H1 (cell line): ENCODE measurements around the gene ATCAY. TPM values are rescaled to one million over a fixed set of nuclear protein-coding genes. Genes with fewer than 3 reads are reported as not detected.
A peak's percentile ranks its signal among the peaks of the same experiment; 100 is the strongest.

Source experiments
- ASH2L ChIP-seq: fragments of 200-600, 300-600 bp; sonication (generic); IDR thresholded peaks from one replicate; pipeline ENCODE4 v1.7.1; 2017; ENCODE audit warnings: low read length
- POLR2A ChIP-seq, 2 experiments: IDR thresholded peaks; 1 replicate in 1 of 2; 2 replicates in 1 of 2; pipeline ENCODE4 v1.6.1; 2011; ENCODE audit warnings: low read depth in 2 of 2, low read length in 2 of 2, mild to moderate bottlenecking in 2 of 2; ENCODE audit errors: control extremely low read depth in 1 of 2
- POLR2AphosphoS5 ChIP-seq: IDR thresholded peaks from 2 replicates; pipeline ENCODE4 v1.6.1; 2011; ENCODE audit warnings: low read depth, low read length
- SIN3A ChIP-seq, 2 experiments: IDR thresholded peaks in 1 of 2; conservative IDR thresholded peaks in 1 of 2; 2 replicates each; pipeline ENCODE4 v1.6.1; 2011 to 2012; ENCODE audit warnings: low read length in 2 of 2, improper control_type of control experiment in 1 of 2, low read depth in 1 of 2, mild to moderate bottlenecking in 1 of 2
- SIX5 ChIP-seq: IDR thresholded peaks from 2 replicates; pipeline ENCODE4 v1.6.1; 2011; ENCODE audit warnings: mild to moderate bottlenecking, low read depth, low read length
- SP4 ChIP-seq: IDR thresholded peaks from 2 replicates; pipeline ENCODE4 v1.6.1; 2012; ENCODE audit warnings: low read length, inconsistent platforms
- microRNA counts: library from miRNA; unstranded; fragments of <30 nt; microRNA quantifications from one replicate; lab custom pipeline; 2015
- microRNA-seq, 2 experiments: library from miRNA; unstranded; fragments of <30 nt; microRNA quantifications; one replicate each; pipeline versions ENCODE4 to v1.2.0, GENCODE V29; 2016 to 2020; ENCODE audit warnings: borderline microRNAs expressed in 2 of 2, borderline number of aligned reads in 2 of 2, borderline replicate concordance in 1 of 2
- polyA plus RNA-seq, 7 experiments: library from polyadenylated mRNA; depleted of rRNA in 3 of 7; stranded (reverse) in 5 of 7; unstranded in 2 of 7; fragments of >200 nt in 5 of 7; fragments of 200-250 nt in 2 of 7; gene quantifications; 1 replicate in 5 of 7; 2 replicates in 1 of 7; 4 replicates in 1 of 7; pipeline versions ENCODE4 v1.2.1 to v1.2.3, GENCODE V29; 2011 to 2013; ENCODE audit warnings: missing spikeins in 2 of 7, mixed read lengths in 2 of 7
- small RNA-seq: library from polyadenylated mRNA; stranded (forward); fragments of <200 nt; extraction: miRNeasy Mini kit (QIAGEN cat#:217004); gene quantifications from one replicate; pipeline ENCODE3, GENCODE V24; 2013; ENCODE audit not compliant: insufficient read depth
- total RNA-seq: library from RNA; stranded (reverse); fragmentation: NEBNext Ultra II Directional; extraction: Animal tissue kit (Norgen Biotek cat#: 25700); gene quantifications from 2 replicates; pipeline ENCODE4 v1.2.1, GENCODE V29; 2021

The ATCAY gene
- total and polyA plus RNA-seq, 2 of the 8 experiments (the other 6 are each of a cell fraction or from before 2014, with no cell fraction given), result 24.4 to 33.8 TPM

DNA sequence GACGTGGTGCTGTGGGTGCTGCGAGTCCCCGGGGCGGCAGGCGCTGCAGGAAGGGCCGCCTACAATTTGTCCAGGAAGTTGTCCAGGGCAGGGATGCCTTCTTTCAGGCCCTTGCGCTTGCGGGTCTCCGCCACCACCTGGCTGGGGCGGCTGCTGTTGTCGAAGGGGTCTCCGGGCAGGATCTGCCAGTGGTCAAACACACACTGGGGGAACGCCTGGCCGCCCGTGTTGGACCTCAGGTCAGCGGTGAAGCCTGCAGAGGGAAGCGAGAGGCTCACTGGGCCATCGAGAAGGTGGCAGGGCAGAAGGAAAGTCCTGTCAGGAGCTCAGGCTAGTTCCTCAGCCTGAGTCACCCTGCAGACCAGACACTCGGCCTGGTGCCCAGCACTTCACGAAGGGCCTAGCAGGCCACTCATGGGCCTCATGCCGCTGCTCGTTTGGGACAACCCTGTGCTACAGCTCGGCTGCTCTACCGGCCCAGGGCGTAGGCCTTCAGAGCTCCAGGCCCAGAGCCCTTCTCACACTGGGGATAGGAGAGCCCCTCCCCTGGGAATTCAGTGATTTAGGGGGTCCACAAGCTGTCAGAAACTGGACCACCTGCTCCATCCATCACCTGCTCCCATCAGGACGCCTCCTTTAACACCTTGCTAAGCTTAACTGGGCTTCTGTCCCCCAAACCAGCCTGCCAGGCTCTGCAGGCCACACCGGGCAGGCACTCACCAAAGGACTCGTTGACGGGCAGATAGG is 96.2 kb downstream of the ATCAY start (continued):
- TF ChIP-seq POLR2AphosphoS5 (peak; percentile 47), SIN3A (conservative IDR thresholded peaks at IDR 0.05 in 1 of 2, IDR thresholded peaks at IDR 0.05 in 1 of 2; ENCODE audit: low read depth in 1 of 2, low read length in 2 of 2) (0 out of 4 replicates have a peak, but pooled peaks of 1 of the 2 experiments have one; percentile 40), POLR2A (IDR thresholded peaks at IDR 0.05; ENCODE audit: control extremely low read depth in 1 of 2, low read depth in 2 of 2, low read length in 2 of 2) (peak; percentile 12 to 72), ASH2L (no peak), SIX5 (peak; percentile 3; the same call in 1 of the 2 replicates), SP4 (no peak)

MicroRNAs encoded within 50 kb of the gene (microRNA counts, 767-probe panel; counts per million panel counts)
- microRNA hsa-miR-637 (lab: Ali Mortazavi, UCI), result 879 counts per million, percentile 95 among the panel's probes with 10 or more counts

Small RNA genes within 50 kb of the gene (microRNA-seq; reads per million reads assigned to microRNA genes)
- gene MIR637, result 0 reads per million in 2 experiments

Small RNA genes within 50 kb of the gene (small RNA-seq; reads per million reads assigned to genes)
- 2.9 reads per million, percentile 36 among the genes with 10 or more reads in this experiment for gene RN7SL202P

Other genes starting within 250 kb of the ATCAY start
- gene PIP5K1C, start 180.2 kb upstream of the ATCAY start, total RNA-seq, result 31.3 and 32.9 TPM in 2 replicates
- gene PIP5K1C, start 180.2 kb upstream of the ATCAY start, polyA plus RNA-seq (2011; rRNA removed), result 10.6 and 20.4 TPM in 2 replicates
- 24.6 and 26.1 TPM in 2 replicates for gene TJP3, start 172.3 kb upstream of the ATCAY start, total RNA-seq
- 17.1 and 30.2 TPM in 2 replicates for gene TJP3, start 172.3 kb upstream of the ATCAY start, polyA plus RNA-seq (2011; rRNA removed)
- 21.4 and 23.4 TPM in 2 replicates for gene APBA3, start 119.0 kb upstream of the ATCAY start, total RNA-seq
- gene APBA3, start 119.0 kb upstream of the ATCAY start, polyA plus RNA-seq (2011; rRNA removed), result 36.9 and 48.4 TPM in 2 replicates
- gene MRPL54, start 118.0 kb upstream of the ATCAY start, total RNA-seq, result 72.8 and 80.3 TPM in 2 replicates
- gene MRPL54, start 118.0 kb upstream of the ATCAY start, polyA plus RNA-seq (2011; rRNA removed), result 63.8 and 83.6 TPM in 2 replicates
- not detected in 2 replicates for gene RAX2, start 108.5 kb upstream of the ATCAY start, total RNA-seq
- gene RAX2, start 108.5 kb upstream of the ATCAY start, polyA plus RNA-seq (2011; rRNA removed), result 0.08 and 0.19 TPM in 2 replicates
- 21.4 and 21.5 TPM in 2 replicates for gene MATK, start 94.3 kb upstream of the ATCAY start, total RNA-seq
- 20.5 and 37.8 TPM in 2 replicates for gene MATK, start 94.3 kb upstream of the ATCAY start, polyA plus RNA-seq (2011; rRNA removed)
- 14.5 TPM in 2 replicates for gene ZFR2, start 11.6 kb upstream of the ATCAY start, total RNA-seq
- 28.4 and 42.5 TPM in 2 replicates for gene ZFR2, start 11.6 kb upstream of the ATCAY start, polyA plus RNA-seq (2011; rRNA removed)
- 86.2 and 87.4 TPM in 2 replicates for gene NMRK2, start 52.4 kb downstream of the ATCAY start, total RNA-seq
- gene NMRK2, start 52.4 kb downstream of the ATCAY start, polyA plus RNA-seq (2011; rRNA removed), result 206 and 227 TPM in 2 replicates
- gene DAPK3, start 90.4 kb downstream of the ATCAY start, total RNA-seq, result 78.1 and 80.8 TPM in 2 replicates
- gene DAPK3, start 90.4 kb downstream of the ATCAY start, polyA plus RNA-seq (2011; rRNA removed), result 53.2 and 76.8 TPM in 2 replicates
- gene EEF2, start 104.8 kb downstream of the ATCAY start, total RNA-seq, result 3,380 and 3,443 TPM in 2 replicates
- gene EEF2, start 104.8 kb downstream of the ATCAY start, polyA plus RNA-seq (2011; rRNA removed), result 1,554 and 2,482 TPM in 2 replicates
- 41.4 and 51.4 TPM in 2 replicates for gene PIAS4, start 127.1 kb downstream of the ATCAY start, total RNA-seq
- gene PIAS4, start 127.1 kb downstream of the ATCAY start, polyA plus RNA-seq (2011; rRNA removed), result 30.2 and 50.9 TPM in 2 replicates
- 16.6 and 17.8 TPM in 2 replicates for gene ZBTB7A, start 186.2 kb downstream of the ATCAY start, total RNA-seq
- 5.6 and 9.1 TPM in 2 replicates for gene ZBTB7A, start 186.2 kb downstream of the ATCAY start, polyA plus RNA-seq (2011; rRNA removed)
- gene MAP2K2, start 243.4 kb downstream of the ATCAY start, total RNA-seq, result 161 and 162 TPM in 2 replicates
- gene MAP2K2, start 243.4 kb downstream of the ATCAY start, polyA plus RNA-seq (2011; rRNA removed), result 111 and 194 TPM in 2 replicates